Liver (tissue), 9 donors: Measurements from ENCODE around the gene UMODL1. TPM values are rescaled to one million over a fixed set of nuclear protein-coding genes. Genes with fewer than 3 reads are reported as not detected.

Experiments
- DNase-seq: peaks from one replicate; pipeline ENCODE4 v3.0.0-alpha.2; 2017; ENCODE audit warnings: low spot score
- H3K27ac ChIP-seq, 2 donors: one replicate each; pipeline ENCODE4 v1.7.0; 2013; ENCODE audit warnings: inconsistent platforms in 2 of 2, low read length in 2 of 2, control low read depth in 1 of 2, low read depth in 1 of 2, mild to moderate bottlenecking in 1 of 2
- H3K27me3 ChIP-seq, 4 donors: one replicate each; pipeline versions ENCODE4 v1.6.1 to v1.7.0; 2013; ENCODE audit warnings: low read length in 3 of 4, inconsistent platforms in 1 of 4, mild to moderate bottlenecking in 1 of 4, moderate library complexity in 1 of 4; ENCODE audit not compliant: control insufficient read depth in 4 of 4, insufficient read depth in 4 of 4
- H3K36me3 ChIP-seq, 4 donors: one replicate each; pipeline versions ENCODE4 v1.6.1 to v1.7.0; 2013; ENCODE audit warnings: low read length in 3 of 4, mild to moderate bottlenecking in 3 of 4, low read depth in 1 of 4, moderate library complexity in 1 of 4; ENCODE audit not compliant: control insufficient read depth in 4 of 4, insufficient read depth in 3 of 4
- H3K4me1 ChIP-seq, 4 donors: one replicate each; pipeline versions ENCODE4 v1.6.1 to v1.7.0; 2013; ENCODE audit warnings: low read length in 3 of 4, mild to moderate bottlenecking in 3 of 4, moderate library complexity in 1 of 4; ENCODE audit not compliant: control insufficient read depth in 4 of 4, insufficient read depth in 4 of 4
- H3K4me3 ChIP-seq, 3 donors: one replicate each; pipeline versions ENCODE4 v1.6.1 to v1.7.0; 2013; ENCODE audit warnings: low read length in 3 of 3, control low read depth in 1 of 3, low read depth in 1 of 3, mild to moderate bottlenecking in 1 of 3
- H3K9ac ChIP-seq, 2 donors: one replicate each; pipeline ENCODE4 v1.7.0; 2013; ENCODE audit warnings: low read length in 2 of 2, mild to moderate bottlenecking in 2 of 2, moderate library complexity in 2 of 2, control low read depth in 1 of 2, low read depth in 1 of 2
- H3K9me3 ChIP-seq, 4 donors: one replicate each; pipeline versions ENCODE4 v1.6.1 to v1.7.0; 2013; ENCODE audit warnings: low read length in 3 of 4; ENCODE audit not compliant: control insufficient read depth in 4 of 4
- ATF3 ChIP-seq: IDR thresholded peaks from 2 replicates; pipeline ENCODE4 v1.6.1; 2016; ENCODE audit warnings: antibody characterized with exemption
- EGR1 ChIP-seq, 2 donors: IDR thresholded peaks; 2 replicates each; pipeline ENCODE4 v1.6.1; 2016 to 2018; ENCODE audit warnings: antibody characterized with exemption in 2 of 2, low read depth in 2 of 2
- FOXA1 ChIP-seq: IDR thresholded peaks from 2 replicates; pipeline ENCODE4 v1.6.1; 2016; ENCODE audit warnings: antibody characterized with exemption
- FOXA2 ChIP-seq: IDR thresholded peaks from 2 replicates; pipeline ENCODE4 v1.6.1; 2016; ENCODE audit warnings: antibody characterized with exemption
- GABPA ChIP-seq, 2 donors: IDR thresholded peaks in 1 of 2; conservative IDR thresholded peaks in 1 of 2; 2 replicates each; pipeline ENCODE4 v1.6.1; 2016; ENCODE audit warnings: antibody characterized with exemption in 2 of 2, mild to moderate bottlenecking in 1 of 2, moderate library complexity in 1 of 2
- HNF4A ChIP-seq, 2 donors: conservative IDR thresholded peaks; 2 replicates each; pipeline ENCODE4 v1.6.1; 2016; ENCODE audit warnings: antibody characterized with exemption in 2 of 2, mild to moderate bottlenecking in 2 of 2
- HNF4G ChIP-seq: IDR thresholded peaks from 2 replicates; pipeline ENCODE4 v1.6.1; 2016; ENCODE audit warnings: antibody characterized with exemption
- JUND ChIP-seq, 2 donors: IDR thresholded peaks; 2 replicates each; pipeline ENCODE4 v1.6.1; 2016; ENCODE audit warnings: antibody characterized with exemption in 2 of 2
- MAX ChIP-seq: IDR thresholded peaks from 2 replicates; pipeline ENCODE4 v1.6.1; 2016; ENCODE audit warnings: antibody characterized with exemption
- NR2F2 ChIP-seq: IDR thresholded peaks from 2 replicates; pipeline ENCODE4 v1.6.1; 2016; ENCODE audit warnings: antibody characterized with exemption
- REST ChIP-seq: IDR thresholded peaks from 2 replicates; pipeline ENCODE4 v1.6.1; 2016; ENCODE audit warnings: antibody characterized with exemption, mild to moderate bottlenecking
- RXRA ChIP-seq, 2 donors: IDR thresholded peaks; 2 replicates each; pipeline ENCODE4 v1.6.1; 2017 to 2018; ENCODE audit warnings: antibody characterized with exemption in 2 of 2, mild to moderate bottlenecking in 1 of 2
- SP1 ChIP-seq: IDR thresholded peaks from 2 replicates; pipeline ENCODE4 v1.6.1; 2018; ENCODE audit warnings: antibody characterized with exemption, mild to moderate bottlenecking
- TAF1 ChIP-seq: conservative IDR thresholded peaks from 2 replicates; pipeline ENCODE4 v1.6.1; 2016; ENCODE audit warnings: antibody characterized with exemption, mild to moderate bottlenecking
- YY1 ChIP-seq: IDR thresholded peaks from 2 replicates; pipeline ENCODE4 v1.6.1; 2016; ENCODE audit warnings: antibody characterized with exemption, mild to moderate bottlenecking
- ZBTB33 ChIP-seq: IDR thresholded peaks from 2 replicates; pipeline ENCODE4 v1.6.1; 2016; ENCODE audit warnings: antibody characterized with exemption
- WGBS: extraction: QIAGEN DNeasy Blood & Tissue Kit; methylation state at CpG from one replicate; pipeline ENCODE4 v1.1.7; 2013; 5-methylcytosine and 5-hydroxymethylcytosine counted together
- polyA plus RNA-seq, 2 donors: library from polyadenylated mRNA; stranded (reverse) in 1 of 2; unstranded in 1 of 2; fragments of 200-250 nt in 1 of 2; fragments of >200 nt in 1 of 2; fragmentation: Nextera tagmentation in 1 of 2; extraction: Ambion mirVana in 1 of 2; gene quantifications; one replicate each; pipeline versions ENCODE4 v1.2.1 to v1.2.3, GENCODE V29; 2013 to 2015
- total RNA-seq, 2 donors: library from RNA; depleted of rRNA; stranded (reverse); fragments of >200 nt; gene quantifications; one replicate each; pipeline ENCODE4 v1.2.3, GENCODE V29; 2014
- donor health status: healthy.
- donor health status: healthy.
- donor health status: healthy.
- donor health status: healthy.
- donor health status: healthy.

The UMODL1 gene
- total and polyA plus RNA-seq, 4 donors: 0.08 to 0.14 (median 0.08) TPM; not detected in 1

GRCh38 chr21:42105476-42106315 is 34.6 kb downstream of the UMODL1 start:
- 88% methylated on average over 26 of the region's 26 CpGs for WGBS
- DNase-seq: no peak

GRCh38 chr21:42106425-42106824 is 35.3 kb downstream of the UMODL1 start:
- DNase-seq: no peak
- no peaks in the 10 kb centered on the region for H3K36me3 ChIP-seq
- H3K9ac ChIP-seq: no peak overlapping the region
- H3K4me1 ChIP-seq: no peaks in the 10 kb centered on the region
- 93% methylated on average over 20 of the region's 20 CpGs for WGBS
- no peaks in the 10 kb centered on the region for H3K27me3 ChIP-seq
- H3K27ac ChIP-seq: no peak overlapping the region
- no peak overlapping the region for H3K4me3 ChIP-seq
- no peaks in the 10 kb centered on the region for H3K9me3 ChIP-seq
- TF ChIP-seq ZBTB33 (no peak), RXRA (IDR thresholded peaks at IDR 0.05) (no peak), ATF3 (no peak), MAX (no peak), HNF4G (no peak), FOXA1 (no peak), HNF4A (conservative IDR thresholded peaks at IDR 0.05) (no peak), SP1 (no peak), YY1 (no peak)

More at GRCh38 chr21:42105476-42106315, 34.6 kb downstream of the UMODL1 start:
- Histone ChIP-seq H3K9ac (no peak overlapping the region), H3K4me1 (no peaks in the 10 kb centered on the region), H3K4me3 (no peak overlapping the region), H3K36me3 (no peaks in the 10 kb centered on the region), H3K27me3 (no peaks in the 10 kb centered on the region), H3K9me3 (no peaks in the 10 kb centered on the region), H3K27ac (no peak overlapping the region)
- TF ChIP-seq TAF1 (no peak), HNF4A (conservative IDR thresholded peaks at IDR 0.05) (no peak), FOXA1 (no peak), JUND (IDR thresholded peaks at IDR 0.05) (no peak), YY1 (no peak), EGR1 (IDR thresholded peaks at IDR 0.05; ENCODE audit: low read depth in 2 of 2) (no peak), FOXA2 (no peak), GABPA (IDR thresholded peaks at IDR 0.05 in 1 of 2, conservative IDR thresholded peaks at IDR 0.05 in 1 of 2) (no peak), NR2F2 (no peak), REST (no peak), RXRA (IDR thresholded peaks at IDR 0.05) (no peak), HNF4G (no peak), ATF3 (no peak), ZBTB33 (no peak)
